ENCODE results near the gene WT1. TPM values are rescaled to one million over a fixed set of nuclear protein-coding genes. Genes with fewer than 3 reads are reported as not detected.
"Not testable (repeated sequence)": the region's sequence is repeated elsewhere in the genome, so short reads cannot be mapped to it uniquely, and the experiment has no call there.

WT1 gene
- total and polyA plus RNA-seq, 2 of the 4 experiments (the other 2 are of a cell fraction) = not detected

DNA sequence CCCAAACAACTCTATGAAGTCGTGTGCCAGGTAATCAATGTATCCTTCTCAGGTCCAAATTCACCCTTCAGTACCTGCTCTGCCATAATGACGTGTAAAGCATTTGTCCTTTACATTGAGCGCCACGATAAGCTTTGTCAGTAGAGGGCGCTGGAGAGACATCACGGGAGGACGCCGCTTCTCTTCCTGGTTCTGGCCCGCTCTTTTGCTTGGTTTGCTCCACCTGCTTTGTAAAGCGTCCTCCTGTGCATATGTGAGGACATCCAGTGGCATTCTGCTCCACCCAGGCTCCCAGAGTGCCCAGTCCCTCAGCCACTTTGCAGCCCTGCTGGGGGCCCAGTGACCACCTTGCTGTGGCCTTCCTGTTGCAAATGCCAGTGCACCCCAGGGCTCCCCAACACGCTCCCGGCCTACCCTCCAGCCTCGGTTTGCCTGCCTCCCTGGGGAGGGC is 61.1 kb downstream of the WT1 start:
- H2BK120ac ChIP-seq (ENCODE audit: low read depth, low read length) = no peak overlapping the region
- TF ChIP-seq POLR2A (IDR thresholded peaks at IDR 0.05; ENCODE audit: low read depth, low read length) (no peak), FOS (IDR thresholded peaks at IDR 0.05; ENCODE audit: low read depth, low read length) (no peak), RAD21 (IDR thresholded peaks at IDR 0.05; ENCODE audit: low read length) (peak; percentile 32; the same call in 1 of the 2 replicates), BHLHE40 (IDR thresholded peaks at IDR 0.05; ENCODE audit: low read depth, low read length) (no peak), RCOR1 (IDR thresholded peaks at IDR 0.05; ENCODE audit: insufficient replicate concordance, low read length) (no peak)
- TF ChIP-seq, protein P1, sequence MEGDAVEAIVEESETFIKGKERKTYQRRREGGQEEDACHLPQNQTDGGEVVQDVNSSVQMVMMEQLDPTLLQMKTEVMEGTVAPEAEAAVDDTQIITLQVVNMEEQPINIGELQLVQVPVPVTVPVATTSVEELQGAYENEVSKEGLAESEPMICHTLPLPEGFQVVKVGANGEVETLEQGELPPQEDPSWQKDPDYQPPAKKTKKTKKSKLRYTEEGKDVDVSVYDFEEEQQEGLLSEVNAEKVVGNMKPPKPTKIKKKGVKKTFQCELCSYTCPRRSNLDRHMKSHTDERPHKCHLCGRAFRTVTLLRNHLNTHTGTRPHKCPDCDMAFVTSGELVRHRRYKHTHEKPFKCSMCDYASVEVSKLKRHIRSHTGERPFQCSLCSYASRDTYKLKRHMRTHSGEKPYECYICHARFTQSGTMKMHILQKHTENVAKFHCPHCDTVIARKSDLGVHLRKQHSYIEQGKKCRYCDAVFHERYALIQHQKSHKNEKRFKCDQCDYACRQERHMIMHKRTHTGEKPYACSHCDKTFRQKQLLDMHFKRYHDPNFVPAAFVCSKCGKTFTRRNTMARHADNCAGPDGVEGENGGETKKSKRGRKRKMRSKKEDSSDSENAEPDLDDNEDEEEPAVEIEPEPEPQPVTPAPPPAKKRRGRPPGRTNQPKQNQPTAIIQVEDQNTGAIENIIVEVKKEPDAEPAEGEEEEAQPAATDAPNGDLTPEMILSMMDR (conservative IDR thresholded peaks at IDR 0.05; ENCODE audit: low read depth, low read length) = peak; percentile 33
- no peak overlapping the region for H2AK5ac ChIP-seq (ENCODE audit: low read depth, low read length)
- H4K8ac ChIP-seq (ENCODE audit: low read depth in 2 of 2, low read length in 2 of 2) = no peak overlapping the region
- no peak overlapping the region for H3K14ac ChIP-seq (replicated peaks; ENCODE audit: low read depth, low read length)
- no peak overlapping the region for H4K5ac ChIP-seq (ENCODE audit: low read depth, low read length)
- H2AFZ ChIP-seq (replicated peaks; ENCODE audit: low read length, poor library complexity) = no peak overlapping the region
- WGBS, 2 experiments (ENCODE audit: extremely low coverage in 2 of 2, insufficient read length in 1 of 2) = 3% methylated on average over 6 of the region's 13 CpGs; no CpG with 5 or more reads in 1 of the 2 experiments
- dilution Hi-C loops (cut with HindIII; ENCODE audit: low sequenced_read_pairs, unreplicated experiment) (no loop called here), intact Hi-C loops (cut with micrococcal nuclease) (no loop called here), in situ Hi-C loops (cut with MboI; ENCODE audit: low sequenced_read_pairs) (no loop called here)
- no peaks in the 10 kb centered on the region for H3K79me1 ChIP-seq (ENCODE audit: low read depth in 1 of 2, low read length in 2 of 2)
- peak; percentile 15 for DNase-seq
- no peak for ATAC-seq (ENCODE audit: low read depth)
- ChIA-PET CTCF (no interaction called here), POLR2A (ENCODE audit: unreplicated experiment) (interaction anchor here (0.6 kb wide), 1 partner anchor 34 kb away, joined by 4 read pairs; no protein-coding TSS in a partner anchor)
- no peak overlapping the region for H2BK15ac ChIP-seq (ENCODE audit: low read depth, low read length)
- no peaks in the 10 kb centered on the region for H3K36me3 ChIP-seq (ENCODE audit: control insufficient read depth, insufficient read depth, low read length)
- no TSS peak for BruUV-seq (replicated peaks)
- no peak overlapping the region for H3K4me3 ChIP-seq (ENCODE audit: insufficient read depth, low read depth, low read length)
- no peaks in the 10 kb centered on the region for H4K20me1 ChIP-seq (ENCODE audit: insufficient read depth, low read length)
- no peak overlapping the region for H3K4ac ChIP-seq (ENCODE audit: low read depth, low read length)
- no peak overlapping the region for H3K9ac ChIP-seq (ENCODE audit: low read depth, low read length)
- no peak overlapping the region for H4K91ac ChIP-seq (ENCODE audit: insufficient read depth, low read depth, low read length)
- no peaks in the 10 kb centered on the region for H3K9me1 ChIP-seq (ENCODE audit: insufficient read depth, low read length)
- H3K4me2 ChIP-seq (ENCODE audit: low read depth, low read length) = no peak overlapping the region
- no peak overlapping the region for H3K56ac ChIP-seq (ENCODE audit: extremely low read depth, insufficient read depth, low read length)
- H2AK9ac ChIP-seq (replicated peaks; ENCODE audit: low read depth, low read length, poor library complexity) = no peak overlapping the region
- H2BK5ac ChIP-seq (ENCODE audit: low read depth, low read length, poor library complexity, severe bottlenecking) = no peak overlapping the region
- no peaks in the 10 kb centered on the region for H3K9me3 ChIP-seq (ENCODE audit: control insufficient read depth, insufficient read depth, low read length)
- H3K18ac ChIP-seq (ENCODE audit: low read depth, low read length) = no peak overlapping the region
- no peaks in the 10 kb centered on the region; the same call in 1 of the 2 replicates for H3K27me3 ChIP-seq (ENCODE audit: control insufficient read depth, insufficient read depth, low read length)
- no peak overlapping the region for H2BK20ac ChIP-seq (ENCODE audit: low read depth, low read length)
- no peaks in the 10 kb centered on the region for H3K4me1 ChIP-seq (ENCODE audit: control insufficient read depth, insufficient read depth, low read length)
- H3K23ac ChIP-seq (ENCODE audit: low read depth, low read length) = no peak overlapping the region
- H3K27ac ChIP-seq (ENCODE audit: insufficient read depth, low read length) = no peak overlapping the region

DNA sequence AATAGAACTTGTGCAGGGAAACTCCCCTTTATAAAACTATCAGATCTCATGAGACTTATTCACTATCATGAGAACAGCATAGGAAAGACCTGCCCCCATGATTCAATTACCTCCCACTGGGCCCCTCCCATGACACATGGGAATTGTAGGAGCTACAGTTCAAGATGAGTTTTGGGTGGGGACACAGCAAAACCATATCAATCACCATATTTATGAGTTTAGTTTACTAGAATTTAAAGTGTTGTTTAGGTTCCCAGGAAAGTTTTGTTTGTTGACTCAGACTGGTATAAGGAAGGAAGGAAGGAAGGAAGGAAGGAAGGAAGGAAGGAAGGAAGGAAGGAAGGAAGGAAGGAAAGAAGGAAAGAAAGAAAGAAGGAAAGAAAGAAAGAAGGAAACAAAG is 65.4 kb downstream of the WT1 start:
- CTCF ChIA-PET = not testable (repeated sequence)

More for the DNA sequence above, 65.4 kb downstream of the WT1 start:
- H3K18ac ChIP-seq (ENCODE audit: low read depth, low read length); H3K79me1 ChIP-seq (ENCODE audit: low read depth in 1 of 2, low read length in 2 of 2); DNase-seq; H3K9me1 ChIP-seq (ENCODE audit: insufficient read depth, low read length); H3K4ac ChIP-seq (ENCODE audit: low read depth, low read length); H3K4me1 ChIP-seq (ENCODE audit: control insufficient read depth, insufficient read depth, low read length); H3K27ac ChIP-seq (ENCODE audit: insufficient read depth, low read length); H4K8ac ChIP-seq (ENCODE audit: low read depth in 2 of 2, low read length in 2 of 2); H3K36me3 ChIP-seq (ENCODE audit: control insufficient read depth, insufficient read depth, low read length); H2AK9ac ChIP-seq (replicated peaks; ENCODE audit: low read depth, low read length, poor library complexity); dilution Hi-C loops (cut with HindIII; ENCODE audit: low sequenced_read_pairs, unreplicated experiment); intact Hi-C loops (cut with micrococcal nuclease); H3K23ac ChIP-seq (ENCODE audit: low read depth, low read length); H2BK120ac ChIP-seq (ENCODE audit: low read depth, low read length); H2BK5ac ChIP-seq (ENCODE audit: low read depth, low read length, poor library complexity, severe bottlenecking); H3K4me3 ChIP-seq (ENCODE audit: insufficient read depth, low read depth, low read length); H2BK20ac ChIP-seq (ENCODE audit: low read depth, low read length); H3K27me3 ChIP-seq (ENCODE audit: control insufficient read depth, insufficient read depth, low read length); H2BK15ac ChIP-seq (ENCODE audit: low read depth, low read length); H4K20me1 ChIP-seq (ENCODE audit: insufficient read depth, low read length); H3K4me2 ChIP-seq (ENCODE audit: low read depth, low read length); H2AFZ ChIP-seq (replicated peaks; ENCODE audit: low read length, poor library complexity); H3K9ac ChIP-seq (ENCODE audit: low read depth, low read length); H3K56ac ChIP-seq (ENCODE audit: extremely low read depth, insufficient read depth, low read length); BruUV-seq (replicated peaks); H4K91ac ChIP-seq (ENCODE audit: insufficient read depth, low read depth, low read length); H2AK5ac ChIP-seq (ENCODE audit: low read depth, low read length); in situ Hi-C loops (cut with MboI; ENCODE audit: low sequenced_read_pairs); ATAC-seq (ENCODE audit: low read depth); H3K14ac ChIP-seq (replicated peaks; ENCODE audit: low read depth, low read length); H3K9me3 ChIP-seq (ENCODE audit: control insufficient read depth, insufficient read depth, low read length); H4K5ac ChIP-seq (ENCODE audit: low read depth, low read length); POLR2A ChIA-PET (ENCODE audit: unreplicated experiment): not testable (repeated sequence)
